Panc1 (cell line): ENCODE measurements around the gene AMER2.

ENCODE experiments used
- CTCF ChIP-seq: fragments of 450-650 bp; IDR thresholded peaks from 2 replicates; pipeline ENCODE4 v1.5.1; 2017; ENCODE audit warnings: mild to moderate bottlenecking
- POLR2AphosphoS5 ChIP-seq: IDR thresholded peaks from 2 replicates; pipeline ENCODE4 v1.6.1; 2012; ENCODE audit warnings: mild to moderate bottlenecking, low read depth, low read length, moderate library complexity
- REST ChIP-seq, 2 experiments: IDR thresholded peaks; 2 replicates each; pipeline ENCODE4 v1.6.1; 2011 to 2012; ENCODE audit warnings: low read depth in 2 of 2, control low read depth in 1 of 2, low read length in 1 of 2, mild to moderate bottlenecking in 1 of 2, moderate library complexity in 1 of 2; ENCODE audit not compliant: insufficient read depth in 1 of 2
- SIN3A ChIP-seq: IDR thresholded peaks from 2 replicates; pipeline ENCODE4 v1.6.1; 2012; ENCODE audit warnings: low read depth, mild to moderate bottlenecking, low read length, moderate library complexity, borderline replicate concordance; ENCODE audit not compliant: insufficient read depth
- TCF7L2 ChIP-seq: IDR thresholded peaks from 2 replicates; pipeline ENCODE4 v1.6.1; 2011; ENCODE audit warnings: mild to moderate bottlenecking, low read depth, low read length, inconsistent platforms

- TF ChIP-seq CTCF (no peak), REST (IDR thresholded peaks at IDR 0.05; ENCODE audit: insufficient read depth in 1 of 2, low read depth in 2 of 2, low read length in 1 of 2) (no peak), POLR2AphosphoS5 (no peak), TCF7L2 (no peak), SIN3A (no peak)
These were observed 28.7 kb upstream of the AMER2 start for GRCh38 chr13:25200783-25201182.
